ENCODE measurements around the gene LY86. TPM values are rescaled to one million over a fixed set of nuclear protein-coding genes. Genes with fewer than 3 reads are reported as not detected.

The LY86 gene
- total and polyA plus RNA-seq, 2 donors, result 13.4 to 17.1 TPM

DNA sequence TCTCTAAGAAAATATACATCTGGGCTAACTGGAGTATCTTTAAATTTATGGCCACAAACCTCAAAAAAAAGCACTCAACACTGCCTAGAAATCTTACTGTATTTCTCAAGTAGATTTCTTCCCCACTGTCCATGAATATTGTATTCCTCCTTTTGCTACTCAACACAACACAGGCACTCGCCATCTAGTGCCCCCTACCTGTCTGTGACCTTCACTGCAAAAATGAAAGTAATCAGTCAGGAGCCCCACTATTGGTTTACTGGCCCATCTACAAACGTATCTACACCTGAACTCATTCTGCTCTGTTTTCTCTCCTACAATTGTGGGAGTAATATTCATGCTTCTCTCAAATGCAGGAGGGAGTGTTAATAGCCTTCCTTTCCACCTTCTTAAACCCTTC, 58.3 kb downstream of the LY86 start:
- no peak overlapping the region for H3K27ac ChIP-seq (ENCODE audit: low read depth in 1 of 2, low read length in 1 of 2)
- no peak for DNase-seq (ENCODE audit: low read depth in 6 of 9, low spot score in 9 of 9)
- peaks cover 0 to 4% of the 10 kb centered on the region in 2 donors for H3K4me1 ChIP-seq (ENCODE audit: control insufficient read depth in 2 of 2, insufficient read depth in 2 of 2, low read length in 2 of 2)
- H3K36me3 ChIP-seq (ENCODE audit: control insufficient read depth in 2 of 2, insufficient read depth in 2 of 2, low read length in 1 of 2), result no peaks in the 10 kb centered on the region
- no peaks in the 10 kb centered on the region for H3K27me3 ChIP-seq (ENCODE audit: control insufficient read depth in 2 of 2, insufficient read depth in 1 of 2, low read length in 1 of 2)
- H3K9me3 ChIP-seq (ENCODE audit: control insufficient read depth in 2 of 2, insufficient read depth in 1 of 2, low read length in 1 of 2), result no peaks in the 10 kb centered on the region
- 86% methylated on average over 2 of the region's 2 CpGs for WGBS
- H3K4me3 ChIP-seq (ENCODE audit: low read length in 2 of 2), result no peak overlapping the region

- peaks cover 2 to 14% of the 10 kb centered on the region in 2 donors for H3K4me1 ChIP-seq (ENCODE audit: control insufficient read depth in 2 of 2, insufficient read depth in 2 of 2, low read length in 2 of 2)
- no peak for DNase-seq (ENCODE audit: low read depth in 6 of 9, low spot score in 9 of 9)
- 78% methylated on average over 5 of the region's 5 CpGs for WGBS
- H3K4me3 ChIP-seq (ENCODE audit: low read length in 2 of 2), result no peak overlapping the region
- no peaks in the 10 kb centered on the region for H3K36me3 ChIP-seq (ENCODE audit: control insufficient read depth in 2 of 2, insufficient read depth in 2 of 2, low read length in 1 of 2)
- H3K27ac ChIP-seq (ENCODE audit: low read depth in 1 of 2, low read length in 1 of 2), result no peak overlapping the region
- H3K27me3 ChIP-seq (ENCODE audit: control insufficient read depth in 2 of 2, insufficient read depth in 1 of 2, low read length in 1 of 2), result no peaks in the 10 kb centered on the region
- H3K9me3 ChIP-seq (ENCODE audit: control insufficient read depth in 2 of 2, insufficient read depth in 1 of 2, low read length in 1 of 2), result no peaks in the 10 kb centered on the region
Measured at GRCh38 chr6:6648692-6649343, 60.3 kb downstream of the LY86 start.

- no peak for DNase-seq (ENCODE audit: low read depth in 6 of 9, low spot score in 9 of 9)
- Histone ChIP-seq H3K9me3 (ENCODE audit: control insufficient read depth in 2 of 2, insufficient read depth in 1 of 2, low read length in 1 of 2) (no peaks in the 10 kb centered on the region), H3K4me3 (ENCODE audit: low read length in 2 of 2) (no peak overlapping the region), H3K27ac (ENCODE audit: low read depth in 1 of 2, low read length in 1 of 2) (no peak overlapping the region), H3K4me1 (ENCODE audit: control insufficient read depth in 2 of 2, insufficient read depth in 2 of 2, low read length in 2 of 2) (peaks cover 10 to 25% of the 10 kb centered on the region in 2 donors), H3K36me3 (ENCODE audit: control insufficient read depth in 2 of 2, insufficient read depth in 2 of 2, low read length in 1 of 2) (no peaks in the 10 kb centered on the region), H3K27me3 (ENCODE audit: control insufficient read depth in 2 of 2, insufficient read depth in 1 of 2, low read length in 1 of 2) (no peaks in the 10 kb centered on the region)
- 98% methylated on average over 7 of the region's 7 CpGs for WGBS
Measured at GRCh38 chr6:6649824-6650349, 61.4 kb downstream of the LY86 start.

- Histone ChIP-seq H3K27ac (ENCODE audit: low read depth in 1 of 2, low read length in 1 of 2) (no peak overlapping the region), H3K4me3 (ENCODE audit: low read length in 2 of 2) (no peak overlapping the region), H3K4me1 (ENCODE audit: control insufficient read depth in 2 of 2, insufficient read depth in 2 of 2, low read length in 2 of 2) (peaks cover 20 to 34% of the 10 kb centered on the region in 2 donors), H3K9me3 (ENCODE audit: control insufficient read depth in 2 of 2, insufficient read depth in 1 of 2, low read length in 1 of 2) (no peaks in the 10 kb centered on the region), H3K27me3 (ENCODE audit: control insufficient read depth in 2 of 2, insufficient read depth in 1 of 2, low read length in 1 of 2) (no peaks in the 10 kb centered on the region), H3K36me3 (ENCODE audit: control insufficient read depth in 2 of 2, insufficient read depth in 2 of 2, low read length in 1 of 2) (no peaks in the 10 kb centered on the region)
- DNase-seq (ENCODE audit: low read depth in 6 of 9, low spot score in 9 of 9), result no peak
Measured at GRCh38 chr6:6650839-6651238, 62.3 kb downstream of the LY86 start.

DNA sequence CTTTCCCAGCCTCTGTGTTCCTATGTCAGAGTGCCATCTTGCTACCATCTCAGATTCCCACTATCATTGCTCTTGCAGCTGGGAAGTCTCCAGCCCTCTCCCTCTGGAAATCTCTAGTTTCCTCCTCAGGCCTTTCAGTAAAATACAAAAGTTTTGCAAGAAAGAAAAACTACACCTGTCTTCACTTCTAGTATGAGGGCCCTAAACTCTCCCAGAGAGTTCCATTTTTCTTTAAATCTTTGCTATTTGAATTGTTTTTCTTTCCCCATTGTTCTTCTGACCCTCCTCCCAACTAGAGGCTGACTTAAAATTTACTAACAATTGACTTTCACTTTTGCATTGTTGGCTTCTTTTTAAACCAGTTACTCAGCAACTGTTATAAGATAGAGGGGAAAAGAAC, 62.8 kb downstream of the LY86 start:
- H3K4me1 ChIP-seq (ENCODE audit: control insufficient read depth in 2 of 2, insufficient read depth in 2 of 2, low read length in 2 of 2), result peaks cover 20 to 38% of the 10 kb centered on the region in 2 donors
- no peaks in the 10 kb centered on the region for H3K36me3 ChIP-seq (ENCODE audit: control insufficient read depth in 2 of 2, insufficient read depth in 2 of 2, low read length in 1 of 2)
- H3K27ac ChIP-seq (ENCODE audit: low read depth in 1 of 2, low read length in 1 of 2), result no peak overlapping the region
- no peaks in the 10 kb centered on the region for H3K9me3 ChIP-seq (ENCODE audit: control insufficient read depth in 2 of 2, insufficient read depth in 1 of 2, low read length in 1 of 2)
- no peaks in the 10 kb centered on the region for H3K27me3 ChIP-seq (ENCODE audit: control insufficient read depth in 2 of 2, insufficient read depth in 1 of 2, low read length in 1 of 2)
- H3K4me3 ChIP-seq (ENCODE audit: low read length in 2 of 2), result no peak overlapping the region
- no peak for DNase-seq (ENCODE audit: low read depth in 6 of 9, low spot score in 9 of 9)

DNA sequence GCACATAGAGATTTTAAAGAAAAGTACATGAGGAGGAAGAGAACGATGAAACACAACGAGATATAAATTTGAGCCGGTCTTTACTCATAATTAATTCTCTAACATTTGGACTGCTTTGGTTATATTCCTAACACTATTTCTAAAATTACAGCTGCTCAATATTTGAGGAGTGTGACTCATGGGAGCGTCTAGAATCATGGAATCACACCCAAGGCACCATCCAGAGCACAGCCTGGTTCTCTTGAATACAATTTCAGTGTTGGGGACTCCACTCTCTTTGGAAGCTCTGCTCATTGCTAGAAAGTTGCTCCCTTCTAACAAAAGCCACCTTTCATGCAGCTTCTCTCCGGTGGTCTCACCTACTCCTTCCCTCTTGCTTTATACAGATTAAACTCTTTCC, 64.4 kb downstream of the LY86 start:
- H3K9me3 ChIP-seq (ENCODE audit: control insufficient read depth in 2 of 2, insufficient read depth in 1 of 2, low read length in 1 of 2), result peaks cover 0 to 4% of the 10 kb centered on the region in 2 donors
- H3K4me1 ChIP-seq (ENCODE audit: control insufficient read depth in 2 of 2, insufficient read depth in 2 of 2, low read length in 2 of 2), result peaks cover 27 to 54% of the 10 kb centered on the region in 2 donors
- 95% methylated on average over 5 of the region's 5 CpGs for WGBS
- DNase-seq (ENCODE audit: low read depth in 6 of 9, low spot score in 9 of 9), result no peak
- H3K4me3 ChIP-seq (ENCODE audit: low read length in 2 of 2), result no peak overlapping the region
- H3K27me3 ChIP-seq (ENCODE audit: control insufficient read depth in 2 of 2, insufficient read depth in 1 of 2, low read length in 1 of 2), result no peaks in the 10 kb centered on the region
- H3K36me3 ChIP-seq (ENCODE audit: control insufficient read depth in 2 of 2, insufficient read depth in 2 of 2, low read length in 1 of 2), result no peaks in the 10 kb centered on the region
- H3K27ac ChIP-seq (ENCODE audit: low read depth in 1 of 2, low read length in 1 of 2), result no peak overlapping the region

- Histone ChIP-seq H3K27me3 (ENCODE audit: control insufficient read depth in 2 of 2, insufficient read depth in 1 of 2, low read length in 1 of 2) (no peaks in the 10 kb centered on the region), H3K4me1 (ENCODE audit: control insufficient read depth in 2 of 2, insufficient read depth in 2 of 2, low read length in 2 of 2) (peaks cover 32 to 72% of the 10 kb centered on the region in 2 donors), H3K9me3 (ENCODE audit: control insufficient read depth in 2 of 2, insufficient read depth in 1 of 2, low read length in 1 of 2) (peaks cover 0 to 4% of the 10 kb centered on the region in 2 donors), H3K36me3 (ENCODE audit: control insufficient read depth in 2 of 2, insufficient read depth in 2 of 2, low read length in 1 of 2) (no peaks in the 10 kb centered on the region), H3K4me3 (ENCODE audit: low read length in 2 of 2) (no peak overlapping the region), H3K27ac (ENCODE audit: low read depth in 1 of 2, low read length in 1 of 2) (peak overlapping the region; percentile 66 to 71)
- 44% methylated on average over 16 of the region's 16 CpGs for WGBS
- peak in 7 of 9 donors; percentile 25 to 83 (median 49) for DNase-seq (ENCODE audit: low read depth in 6 of 9, low spot score in 9 of 9)
Measured at GRCh38 chr6:6654599-6655575, 66.4 kb downstream of the LY86 start.

GRCh38 chr6:6655805-6656251, 67.3 kb downstream of the LY86 start:
- WGBS, result 71% methylated on average over 9 of the region's 9 CpGs
- H3K4me1 ChIP-seq (ENCODE audit: control insufficient read depth in 2 of 2, insufficient read depth in 2 of 2, low read length in 2 of 2), result peaks cover 32 to 81% of the 10 kb centered on the region in 2 donors
- H3K27ac ChIP-seq (ENCODE audit: low read depth in 1 of 2, low read length in 1 of 2), result peak overlapping the region in 1 of 2 donors; percentile 47
- no peaks in the 10 kb centered on the region for H3K27me3 ChIP-seq (ENCODE audit: control insufficient read depth in 2 of 2, insufficient read depth in 1 of 2, low read length in 1 of 2)
- H3K36me3 ChIP-seq (ENCODE audit: control insufficient read depth in 2 of 2, insufficient read depth in 2 of 2, low read length in 1 of 2), result no peaks in the 10 kb centered on the region
- H3K4me3 ChIP-seq (ENCODE audit: low read length in 2 of 2), result no peak overlapping the region
- H3K9me3 ChIP-seq (ENCODE audit: control insufficient read depth in 2 of 2, insufficient read depth in 1 of 2, low read length in 1 of 2), result peaks cover 0 to 4% of the 10 kb centered on the region in 2 donors
- no peak for DNase-seq (ENCODE audit: low read depth in 6 of 9, low spot score in 9 of 9)

DNA sequence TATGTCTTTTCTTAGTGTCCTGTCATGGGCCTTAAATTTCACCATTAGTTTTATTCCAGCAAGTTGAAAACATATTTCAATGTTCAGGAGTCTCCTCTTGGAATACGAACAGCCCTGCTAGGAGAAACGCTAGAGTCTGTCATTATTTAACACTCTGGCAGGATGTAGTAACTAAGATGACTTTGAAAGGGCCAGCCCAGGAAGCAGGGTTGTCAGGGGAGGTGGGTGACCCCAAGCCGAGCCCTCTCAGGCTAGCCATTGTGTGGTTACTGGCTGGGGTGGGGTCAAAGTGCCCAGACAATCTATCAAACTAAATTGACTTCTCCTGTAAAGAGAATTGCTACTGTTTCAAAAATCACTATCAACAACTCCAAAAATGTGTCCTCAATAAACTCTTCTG, 67.8 kb downstream of the LY86 start:
- 41% methylated on average over 3 of the region's 3 CpGs for WGBS
- Histone ChIP-seq H3K9me3 (ENCODE audit: control insufficient read depth in 2 of 2, insufficient read depth in 1 of 2, low read length in 1 of 2) (peaks cover 0 to 4% of the 10 kb centered on the region in 2 donors), H3K36me3 (ENCODE audit: control insufficient read depth in 2 of 2, insufficient read depth in 2 of 2, low read length in 1 of 2) (no peaks in the 10 kb centered on the region), H3K27me3 (ENCODE audit: control insufficient read depth in 2 of 2, insufficient read depth in 1 of 2, low read length in 1 of 2) (no peaks in the 10 kb centered on the region), H3K4me3 (ENCODE audit: low read length in 2 of 2) (no peak overlapping the region), H3K27ac (ENCODE audit: low read depth in 1 of 2, low read length in 1 of 2) (peak overlapping the region in 1 of 2 donors; percentile 33), H3K4me1 (ENCODE audit: control insufficient read depth in 2 of 2, insufficient read depth in 2 of 2, low read length in 2 of 2) (peaks cover 32 to 86% of the 10 kb centered on the region in 2 donors)
- no peak for DNase-seq (ENCODE audit: low read depth in 6 of 9, low spot score in 9 of 9)

Measured in thymus (tissue), 11 donors.